ENCODE results near the gene PLEKHG4.

The PLEKHG4 gene

DNA sequence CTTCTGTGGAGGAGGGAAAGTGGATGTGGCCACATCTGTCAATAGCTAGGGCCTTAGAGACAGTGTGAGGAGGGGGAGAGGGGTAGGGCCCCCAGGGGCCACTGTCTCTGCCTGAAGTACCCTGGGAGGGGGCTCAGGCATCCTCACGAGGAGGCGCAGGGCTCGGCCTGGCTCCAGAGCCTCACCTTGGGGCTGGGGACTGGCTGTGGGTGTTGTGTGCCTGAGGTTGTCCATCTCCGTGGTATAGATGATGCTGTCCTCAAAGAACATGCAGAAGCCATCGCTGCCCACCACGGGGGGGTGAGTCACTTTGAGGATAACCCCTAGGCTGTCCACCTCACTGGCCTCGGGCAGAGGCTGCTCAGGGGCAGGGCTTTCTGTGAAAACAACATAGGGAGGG lies 12.1 kb downstream of the PLEKHG4 start:
- no peak for DNase-seq (ENCODE audit: low read depth)

DNA sequence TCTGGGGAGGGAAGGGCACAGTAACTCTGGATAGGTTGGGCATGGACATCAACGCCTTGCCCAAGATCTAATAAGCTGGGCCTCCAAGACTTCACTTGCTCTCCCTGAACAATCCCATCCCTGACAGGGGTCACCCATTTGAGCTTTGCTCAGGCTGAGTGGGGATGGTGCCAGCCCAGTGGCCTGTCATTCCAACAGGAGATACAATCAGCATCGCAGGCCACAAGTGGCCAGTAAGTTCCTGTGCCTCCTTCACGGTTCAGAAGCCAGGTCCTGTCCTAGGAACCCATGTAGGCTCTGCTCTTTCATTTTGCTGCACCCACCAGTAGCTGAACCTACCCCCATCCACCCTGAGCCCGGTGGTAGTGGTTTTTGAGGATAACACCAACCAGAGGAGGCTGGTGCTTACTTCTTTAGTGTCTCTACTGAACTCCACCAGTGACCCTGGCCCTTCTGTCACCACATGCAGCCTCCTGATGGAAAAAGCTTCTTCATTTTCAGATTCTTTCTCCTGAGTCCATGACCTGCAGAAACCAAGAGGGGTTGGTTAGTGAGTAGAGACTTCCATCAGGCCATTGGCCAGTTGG lies 14.9 kb downstream of the PLEKHG4 start:
- DNase-seq (ENCODE audit: low read depth), result no peak

DNA sequence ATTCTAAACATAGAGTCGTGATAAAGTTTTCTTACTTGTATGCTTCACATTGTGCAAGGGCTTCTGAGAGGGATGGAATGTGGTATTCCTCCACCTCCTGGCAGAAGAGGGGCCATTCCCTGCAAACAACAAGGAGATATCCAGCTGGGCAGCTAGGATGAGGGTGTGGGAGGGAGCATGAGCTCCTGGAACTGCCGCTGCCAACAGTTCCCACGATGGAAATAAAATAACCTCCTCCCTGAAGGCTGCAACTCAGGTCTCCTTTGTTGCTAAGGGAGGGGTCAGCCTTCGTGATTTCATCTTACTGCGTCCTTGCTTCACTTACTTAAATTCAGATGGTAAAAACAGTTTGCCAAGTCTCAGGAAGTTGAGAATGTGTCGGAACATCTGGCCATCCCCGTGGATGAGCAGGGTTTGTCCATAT lies 15.6 kb downstream of the PLEKHG4 start:
- DNase-seq (ENCODE audit: low read depth), result no peak

DNA sequence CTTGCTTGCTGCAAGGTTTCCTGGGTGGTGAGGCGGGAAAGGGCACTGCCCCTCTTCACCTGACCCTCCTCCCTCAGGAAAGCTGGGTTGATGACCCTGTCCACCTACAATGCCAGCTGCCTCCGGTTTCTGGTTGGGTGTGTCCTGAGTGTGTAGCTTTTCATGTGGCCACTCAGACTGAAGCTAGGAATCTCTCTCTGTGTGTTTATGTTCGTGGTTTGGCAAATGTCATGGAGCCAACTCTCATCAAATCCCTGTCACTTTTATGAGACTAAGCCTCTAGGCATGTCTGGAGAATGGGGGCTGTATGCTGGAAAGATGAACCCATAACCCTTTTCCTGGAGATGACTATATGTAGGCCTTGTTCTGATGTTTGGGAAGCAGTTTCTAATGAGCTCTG lies 17.1 kb downstream of the PLEKHG4 start:
- DNase-seq (ENCODE audit: low read depth), result no peak

DNA sequence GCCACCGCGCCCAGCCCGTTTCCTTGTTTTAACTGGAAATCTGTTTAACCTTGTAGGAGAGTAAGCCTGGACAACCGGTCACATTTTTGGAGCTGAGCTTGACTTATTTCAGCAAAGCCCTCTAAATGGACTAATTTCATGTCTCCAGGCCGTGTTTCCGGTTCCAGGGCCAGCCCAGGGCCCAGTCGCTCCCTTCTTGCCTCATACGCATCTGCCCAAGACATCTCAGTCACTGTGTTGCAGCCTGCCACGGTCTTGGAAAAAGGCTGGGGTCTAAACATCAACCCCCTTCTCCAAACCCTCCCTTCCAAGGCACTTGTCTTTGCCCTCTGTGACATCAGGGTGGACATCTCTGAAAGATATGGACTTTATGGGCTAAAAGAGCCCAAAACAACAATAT lies 18.9 kb downstream of the PLEKHG4 start:
- DNase-seq (ENCODE audit: low read depth), result no peak

DNA sequence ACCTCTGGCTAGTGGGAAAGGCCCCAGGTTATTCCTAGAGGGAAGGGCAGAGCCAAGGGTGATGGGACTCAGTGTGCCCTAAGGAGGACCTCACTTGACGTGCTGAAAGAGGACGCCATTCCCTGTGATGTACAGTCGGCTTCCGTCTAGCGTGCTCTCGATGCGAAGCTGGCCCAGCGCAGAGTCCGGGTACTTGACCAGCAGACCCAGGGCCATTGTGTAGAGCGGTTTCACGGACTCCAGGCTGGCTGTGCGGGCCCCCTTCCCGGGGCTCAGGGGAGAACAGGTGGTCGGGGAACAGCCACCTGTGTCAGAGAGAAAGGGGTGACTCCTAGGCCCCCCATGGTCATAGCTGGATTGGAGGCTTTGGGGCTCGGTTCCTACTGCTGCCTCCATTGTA lies 19.9 kb downstream of the PLEKHG4 start:
- DNase-seq (ENCODE audit: low read depth), result no peak

DNA sequence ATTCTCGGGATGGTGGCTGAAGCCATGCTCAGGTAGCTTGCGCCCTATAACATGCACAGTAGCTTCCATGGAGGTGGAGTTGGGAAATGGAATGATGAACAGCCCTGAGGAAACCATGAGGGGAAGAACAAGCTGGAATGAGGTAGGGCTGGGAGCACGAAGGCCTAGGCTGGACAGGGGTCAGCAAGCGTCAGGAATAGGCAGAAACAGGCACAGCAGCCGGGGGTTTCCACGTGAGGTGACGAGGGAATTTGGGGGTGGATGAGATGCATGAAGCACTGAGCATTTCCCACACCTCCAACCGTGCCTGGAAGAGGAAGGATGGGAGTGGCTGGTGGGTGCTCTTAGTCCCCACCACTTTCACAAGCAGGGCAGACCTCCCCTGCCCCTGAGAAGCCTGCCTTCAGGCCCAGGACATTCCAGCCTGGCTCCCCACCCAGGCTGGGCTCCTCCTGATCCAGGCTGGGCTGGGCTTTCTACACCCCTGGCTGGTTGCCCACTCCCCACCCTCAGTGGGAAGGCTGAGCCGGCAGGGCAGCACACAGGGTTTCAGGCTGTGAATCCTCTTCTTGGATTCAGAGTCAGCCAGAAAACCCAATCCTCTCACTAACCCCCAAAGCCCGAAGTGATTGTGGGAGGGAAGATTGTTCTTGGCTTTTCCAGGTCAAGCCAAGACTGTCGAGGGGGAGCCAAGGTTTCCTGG lies 21.9 kb downstream of the PLEKHG4 start:
- no peak for DNase-seq (ENCODE audit: low read depth)

DNA sequence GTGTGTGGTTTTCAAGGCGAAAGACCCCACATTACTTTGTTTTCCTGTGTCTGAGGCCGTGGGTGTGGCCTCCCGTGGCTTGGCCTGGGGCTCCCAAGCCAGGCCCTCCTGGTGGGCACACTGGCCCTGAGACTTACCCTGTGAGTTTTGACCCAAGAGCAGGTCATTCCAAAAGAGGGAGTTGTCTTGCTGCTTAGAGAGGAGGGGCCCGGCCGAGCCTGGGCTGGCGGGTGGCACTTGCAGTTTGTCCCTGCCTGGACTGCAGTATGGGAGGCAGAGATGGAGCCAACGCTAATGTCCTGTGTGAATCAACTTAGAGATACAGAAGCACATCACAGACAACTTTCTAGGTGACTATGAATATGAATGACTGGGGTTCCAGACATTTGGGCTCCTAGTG lies 22.7 kb downstream of the PLEKHG4 start:
- no peak for DNase-seq (ENCODE audit: low read depth)

DNA sequence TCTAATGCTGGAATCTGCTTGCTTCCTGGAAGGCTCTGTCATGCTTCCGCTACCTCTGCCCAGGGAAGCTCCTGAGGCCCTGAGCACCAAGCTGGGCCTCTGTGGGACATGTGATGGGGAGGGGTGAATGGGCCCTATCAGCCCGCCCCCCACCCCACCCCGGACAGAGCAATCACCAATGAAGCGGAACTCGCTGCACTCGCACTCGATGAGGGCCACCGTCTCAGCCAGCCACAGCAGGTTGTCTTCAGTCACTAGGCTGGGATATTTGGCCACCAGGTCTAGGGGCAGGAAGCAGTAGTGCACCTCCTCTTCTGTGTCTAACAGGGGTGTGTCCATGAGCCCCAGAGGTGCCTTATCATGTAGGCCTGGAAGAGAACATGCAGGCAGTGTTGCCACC lies 23.6 kb downstream of the PLEKHG4 start:
- no peak for DNase-seq (ENCODE audit: low read depth)

DNA sequence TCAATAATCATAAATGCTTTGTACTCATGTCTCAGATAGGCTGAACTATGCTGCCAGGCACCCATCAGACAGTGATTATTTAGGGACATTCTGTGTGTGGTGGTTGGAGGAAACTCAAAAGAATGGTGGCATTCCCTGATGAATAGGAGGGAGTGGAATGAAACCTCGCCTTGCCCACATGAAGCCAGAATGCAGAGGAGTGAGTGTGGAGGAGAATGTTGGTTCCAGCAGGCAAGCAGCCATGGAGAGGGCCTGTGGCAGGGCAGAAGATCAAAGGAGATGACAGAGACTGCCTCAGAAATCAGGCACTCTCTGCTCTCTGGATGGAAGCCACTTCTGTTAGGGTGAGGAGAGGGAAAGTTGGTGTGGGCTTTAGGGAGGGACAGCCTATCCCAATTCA lies 24.7 kb downstream of the PLEKHG4 start:
- no peak for DNase-seq (ENCODE audit: low read depth)

DNA sequence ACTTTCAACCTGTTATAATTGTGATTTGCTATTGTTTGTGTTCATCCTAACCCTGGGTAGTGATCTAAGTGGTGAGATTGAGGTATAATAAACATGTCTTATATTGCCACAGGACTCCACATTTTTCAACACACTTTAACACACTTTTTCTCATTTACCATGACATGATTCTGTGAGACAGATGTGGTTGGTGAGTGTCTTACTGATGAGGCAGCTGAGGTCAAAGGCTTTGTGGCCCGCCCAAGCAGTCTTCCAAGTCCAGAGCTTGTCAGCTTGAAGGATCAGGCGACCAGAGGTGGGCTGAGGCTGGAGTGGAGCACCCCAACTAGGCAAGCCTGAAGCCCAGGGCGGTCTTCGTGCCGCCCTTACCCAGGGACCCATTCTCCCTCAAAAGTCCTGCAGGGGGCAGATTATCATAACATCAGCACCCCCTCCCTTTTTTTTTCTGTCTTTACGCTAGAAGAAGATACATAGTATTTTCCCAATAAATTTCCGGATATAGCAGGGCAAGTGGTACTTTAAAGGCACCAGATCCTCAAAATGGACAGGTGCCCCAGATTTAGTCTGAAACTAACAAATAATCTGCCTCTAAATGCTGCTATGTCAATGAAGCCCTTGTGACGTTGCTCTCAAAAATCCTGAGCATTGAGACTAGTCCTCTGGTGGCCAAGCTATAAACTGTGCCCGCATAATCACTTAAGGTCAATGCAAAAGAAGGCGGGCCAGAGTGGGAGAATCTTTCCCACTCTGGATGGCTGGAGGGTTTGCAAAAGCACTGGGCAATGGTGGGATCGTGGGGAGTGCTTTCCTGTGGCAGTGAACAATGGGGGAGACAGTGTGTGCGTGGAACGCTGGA lies 26.1 kb downstream of the PLEKHG4 start:
- DNase-seq (ENCODE audit: low read depth), result no peak

DNA sequence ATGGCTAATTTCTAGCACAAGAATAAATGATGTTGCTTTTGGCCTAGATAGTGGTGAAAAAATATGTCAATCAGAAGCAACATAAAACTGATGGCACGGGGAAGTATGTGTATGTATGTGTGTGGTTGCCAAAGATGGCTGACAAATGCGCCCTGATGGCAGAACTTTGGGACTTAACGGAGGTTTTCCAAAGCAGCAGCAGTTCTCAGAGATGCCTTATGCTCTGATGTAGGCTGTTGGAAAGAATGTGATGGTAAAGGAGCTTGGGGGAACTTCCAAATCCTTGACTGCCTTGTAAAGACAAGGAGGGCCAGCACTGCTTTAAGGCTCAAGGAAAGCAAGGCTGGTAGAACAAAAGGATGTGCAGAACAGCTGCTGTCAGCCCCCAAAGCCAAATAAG lies 31.2 kb downstream of the PLEKHG4 start:
- no peak for DNase-seq (ENCODE audit: low read depth)

DNA sequence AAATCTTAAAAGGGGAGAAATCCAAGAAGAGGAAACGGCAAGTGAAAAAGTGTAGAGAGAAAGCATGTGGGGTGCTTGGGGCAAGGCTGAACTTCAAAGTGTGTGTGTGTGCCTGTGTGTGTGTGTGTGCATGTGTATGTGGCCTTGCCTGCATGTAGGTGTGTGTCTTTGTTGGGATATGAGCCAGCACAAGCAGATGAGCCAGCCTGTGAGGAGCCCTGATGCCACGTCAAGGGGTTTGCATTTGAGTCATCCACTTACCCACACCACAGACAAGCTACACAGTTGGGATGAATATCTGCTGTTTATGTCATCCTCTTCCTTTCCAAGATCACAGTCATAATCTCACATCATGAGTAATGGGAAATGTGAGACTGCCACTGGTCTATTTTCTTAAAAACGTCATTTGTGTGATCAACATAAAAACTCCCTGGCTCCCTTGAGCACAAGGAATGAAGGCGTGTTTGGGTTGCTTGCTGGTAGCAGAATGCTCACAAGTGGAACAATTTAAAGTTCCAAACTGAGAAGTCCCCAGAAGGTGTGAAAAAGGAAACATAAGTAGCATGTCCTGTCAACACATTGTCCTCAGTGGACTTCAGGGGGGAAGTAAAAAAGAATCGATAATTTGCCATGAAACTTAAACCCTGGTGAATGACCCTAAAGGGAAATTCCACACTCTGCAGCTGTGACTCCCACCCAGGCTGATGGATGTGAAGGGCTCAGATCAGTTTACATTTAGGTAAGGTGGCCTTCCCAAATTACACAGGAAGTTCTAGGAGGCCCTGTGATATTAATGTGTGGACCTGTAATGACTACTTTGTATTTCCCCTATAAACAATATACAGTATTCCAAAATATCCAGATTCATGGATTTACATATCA lies 32.5 kb downstream of the PLEKHG4 start:
- no peak for DNase-seq (ENCODE audit: low read depth)

DNA sequence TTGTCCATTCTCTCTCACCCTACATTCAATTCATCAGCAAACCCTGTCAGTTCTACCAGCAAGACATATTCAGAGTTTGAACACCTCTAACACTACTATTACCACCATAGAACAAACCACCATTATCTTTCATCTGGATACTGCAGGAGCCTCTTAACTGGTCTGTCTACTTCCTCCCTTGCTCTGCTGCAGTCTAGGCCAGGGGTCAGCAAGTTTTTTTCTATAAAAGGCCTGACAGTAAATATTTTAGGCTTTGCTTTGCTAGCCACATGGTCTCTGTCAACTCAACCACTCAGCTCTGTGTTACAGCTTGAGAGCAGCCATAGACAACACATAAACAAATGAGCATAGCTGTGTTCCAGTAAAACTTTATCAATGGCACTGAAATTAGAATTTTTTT lies 33.4 kb downstream of the PLEKHG4 start:
- DNase-seq (ENCODE audit: low read depth), result no peak

DNA sequence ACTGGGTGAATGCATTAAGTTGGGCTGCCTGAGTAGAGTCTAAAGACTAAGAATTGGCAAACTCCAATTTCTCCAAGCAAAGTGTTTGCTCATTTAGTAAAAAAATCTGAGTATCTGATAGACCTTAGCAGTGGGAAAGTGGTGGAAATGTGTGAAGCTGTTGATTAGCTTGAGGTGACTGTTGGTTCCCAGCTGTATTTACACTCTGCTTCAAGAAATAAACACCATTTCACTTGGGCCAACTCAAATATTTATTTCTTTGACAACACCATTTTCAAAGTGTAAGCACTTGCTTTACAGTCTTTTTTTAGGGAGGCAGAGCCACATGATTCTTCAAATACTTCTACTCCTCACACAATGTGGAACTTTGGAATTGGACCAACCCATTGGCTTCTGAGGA lies 38.5 kb downstream of the PLEKHG4 start:
- no peak for DNase-seq (ENCODE audit: low read depth)

DNA sequence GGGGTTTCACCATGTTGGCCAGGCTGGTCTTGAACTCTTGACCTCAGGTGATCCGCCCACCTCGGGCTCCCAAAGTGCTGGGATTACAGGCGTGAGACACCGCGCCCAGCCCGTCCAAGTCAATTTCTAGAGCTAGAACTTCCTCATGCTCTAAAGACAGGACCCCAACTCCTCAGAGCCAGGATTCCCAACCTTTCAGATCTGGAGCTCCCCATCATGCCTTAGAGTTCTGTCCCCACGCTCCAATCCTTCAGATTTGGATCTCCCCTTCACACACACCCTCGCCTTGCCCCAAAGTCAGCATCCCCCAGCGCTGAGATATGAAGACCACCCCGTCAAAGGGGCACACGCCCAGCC lies 46.8 kb downstream of the PLEKHG4 start:
- DNase-seq (ENCODE audit: low read depth), result no peak

DNA sequence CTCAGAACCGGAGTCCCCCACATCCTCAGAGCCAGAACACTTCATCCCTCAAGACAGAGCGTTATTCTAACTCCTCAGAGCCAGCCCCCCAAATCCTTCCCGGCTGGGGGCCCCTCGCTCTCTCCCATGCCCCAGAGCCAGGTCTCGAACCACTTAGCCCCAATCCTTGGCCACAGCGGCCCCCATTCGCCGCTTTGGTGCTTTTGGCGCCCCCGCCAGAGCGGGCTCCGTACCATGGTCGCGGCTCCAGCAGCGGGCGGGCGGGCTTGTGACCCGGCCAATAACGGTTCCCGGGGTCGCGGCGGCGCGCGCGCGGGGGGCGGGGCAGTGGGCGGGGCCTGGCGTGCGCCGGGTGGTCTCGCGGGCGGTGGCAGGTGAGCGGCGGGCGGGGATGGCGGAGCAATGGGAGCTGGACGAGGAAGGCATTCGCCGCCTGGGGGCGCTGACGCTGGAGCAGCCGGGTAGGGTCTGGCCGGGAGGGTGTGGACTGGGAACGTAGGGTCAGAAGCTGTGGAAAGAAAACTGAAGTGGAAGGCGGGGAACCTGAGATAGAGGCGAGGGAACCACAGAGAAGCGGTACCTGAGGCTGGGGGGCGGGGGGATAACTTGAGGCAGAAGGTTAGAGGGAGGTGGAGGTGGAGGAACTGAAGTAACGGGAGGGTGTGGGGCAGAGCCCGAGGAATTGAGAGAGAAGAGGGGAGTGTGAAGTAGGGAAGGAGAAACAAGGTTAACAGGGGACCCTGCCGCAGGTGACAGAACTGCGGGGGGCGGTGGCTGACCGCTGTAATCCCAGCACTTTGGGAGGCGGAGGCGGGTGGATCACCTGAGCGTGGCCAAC lies 47.4 kb downstream of the PLEKHG4 start, which contains the start of the genes KCTD19 and LRRC36:
KCTD19 (minus strand) TSS at position 270 of the 838 bp plus-strand sequence; CDS start at position 236, 34 bp downstream.
LRRC36 (plus strand) TSS at position 344 of the 838 bp plus-strand sequence; CDS start at position 392, 48 bp downstream.
- no peak for DNase-seq (ENCODE audit: low read depth)

DNA sequence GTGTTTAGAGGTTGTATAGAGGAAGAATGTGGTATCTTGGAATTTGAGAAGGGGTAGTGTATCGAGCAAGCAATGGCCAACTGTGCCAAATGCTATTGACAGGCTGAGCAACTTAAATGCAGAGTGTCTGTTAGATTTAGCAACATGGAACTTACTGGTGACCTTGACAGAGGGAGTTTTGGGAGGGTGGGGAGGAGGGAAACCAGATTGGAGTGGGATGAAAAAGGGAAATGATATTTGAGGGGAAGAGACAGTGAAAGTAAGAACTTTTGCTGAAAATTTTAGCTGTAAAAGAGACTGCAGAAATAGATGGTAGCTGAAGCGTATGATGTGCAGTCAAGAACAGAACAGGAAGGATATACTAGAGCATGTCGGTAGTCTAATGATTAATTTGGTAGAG lies 48.4 kb downstream of the PLEKHG4 start:
- DNase-seq (ENCODE audit: low read depth), result no peak

DNA sequence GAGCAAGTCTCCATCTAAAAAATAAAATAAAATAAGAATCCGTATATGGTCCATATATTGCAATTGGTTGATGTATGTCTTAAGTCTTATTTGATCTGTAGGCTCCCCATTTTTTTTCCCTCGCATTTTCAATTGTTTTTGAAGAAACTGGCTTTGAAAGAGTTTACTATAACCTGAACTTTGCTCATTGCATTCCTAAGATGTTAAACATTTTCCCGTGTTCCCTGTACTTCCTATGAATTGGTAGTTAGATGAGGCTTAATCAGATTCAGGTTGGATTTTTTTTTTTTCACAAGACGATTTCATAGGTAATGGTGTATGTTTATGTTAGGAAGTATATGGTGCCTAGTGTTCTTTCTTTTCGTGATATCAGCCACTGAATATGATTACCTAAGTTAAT lies 50.6 kb downstream of the PLEKHG4 start:
- DNase-seq (ENCODE audit: low read depth), result no peak

DNA sequence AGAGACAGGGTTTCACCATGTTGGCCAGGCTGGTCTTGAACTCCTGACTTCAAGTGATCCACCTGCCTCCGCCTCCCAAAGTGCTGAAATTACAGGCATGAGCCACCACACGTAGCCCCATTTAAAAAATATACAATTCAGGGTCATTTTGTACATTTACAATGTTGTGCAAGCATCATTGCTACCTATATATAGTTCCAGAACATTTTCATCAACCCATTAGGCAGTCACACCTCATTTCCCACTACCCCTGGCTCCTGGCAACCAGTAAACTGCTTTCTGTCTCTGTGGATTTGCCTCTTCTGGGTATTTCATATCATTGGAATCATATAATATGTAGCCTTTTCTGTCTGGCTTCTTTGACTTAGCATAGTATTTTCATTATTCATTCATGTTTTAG lies 54.0 kb downstream of the PLEKHG4 start:
- no peak for DNase-seq (ENCODE audit: low read depth)

DNA sequence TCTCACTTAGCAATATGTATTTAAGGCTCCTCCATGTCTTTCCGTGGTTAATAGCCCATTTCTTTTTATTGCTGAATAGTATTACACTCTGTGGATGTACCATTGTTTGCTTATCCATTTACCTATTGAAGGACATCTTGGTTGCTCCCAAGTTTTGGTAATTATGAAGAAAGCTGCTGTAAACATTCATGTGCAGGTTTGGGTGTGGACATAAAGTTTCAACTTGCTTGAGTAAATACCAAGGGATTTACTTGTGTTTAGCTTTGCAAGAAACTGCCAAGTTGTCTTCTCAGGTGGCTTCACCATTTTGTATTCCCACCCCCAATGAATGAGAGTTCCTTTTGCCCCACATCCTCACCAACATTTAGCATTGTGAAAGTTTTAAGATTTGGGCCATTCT lies 56.8 kb downstream of the PLEKHG4 start:
- DNase-seq (ENCODE audit: low read depth), result no peak

Measured in CMK (cell line).